22Rv1 (cell line): Measurements from ENCODE around the gene POLR3A.

ENCODE experiments used
- CTCF ChIP-seq: fragments of 450-650 bp; IDR thresholded peaks from 2 replicates; pipeline ENCODE4 v1.5.1; 2017; ENCODE audit warnings: mild to moderate bottlenecking
- ZFX ChIP-seq: fragments of 450-650 bp; IDR thresholded peaks from 2 replicates; pipeline ENCODE4 v1.6.1; 2017; ENCODE audit warnings: antibody characterized with exemption, borderline replicate concordance

GRCh38 chr10:77921395-77921794 lies 107.9 kb downstream of the POLR3A start:
- TF ChIP-seq CTCF (no peak), ZFX (no peak)
